KBM-7 (cell line): ENCODE data around the gene ELMO1.

Experiments
- DNase-seq: peaks from one replicate; pipeline ENCODE4 v3.0.0-alpha.2; 2015
- in situ Hi-C: fragments of 300-500 bp; cut with MboI; formaldehyde crosslinking; loops from 2 replicates; pipeline ENCODE4 v1.14.3; 2020; ENCODE audit warnings: low sequenced_read_pairs, low pct_unique_long_range_greater_than_20kb, mixed read lengths

ELMO1 gene

GRCh38 chr7:36945612-36946400 lies 502.9 kb downstream of the ELMO1 start:
- in situ Hi-C loops: no loop called here
- DNase-seq: no peak

- DNase-seq: no peak
- in situ Hi-C loops: no loop called here
Observed at GRCh38 chr7:36944838-36945237, 503.8 kb downstream of the ELMO1 start.

- DNase-seq: no peak
- in situ Hi-C loops: no loop called here
Observed at GRCh38 chr7:36943591-36944435, 504.9 kb downstream of the ELMO1 start.

- in situ Hi-C loops: no loop called here
- DNase-seq: no peak
Observed at GRCh38 chr7:36942955-36943354, 505.7 kb downstream of the ELMO1 start.

- in situ Hi-C loops: no loop called here
- no peak for DNase-seq
Observed at GRCh38 chr7:36942541-36942940, 506.1 kb downstream of the ELMO1 start.

- DNase-seq: no peak
- in situ Hi-C loops: no loop called here
Observed at GRCh38 chr7:36942025-36942424, 506.6 kb downstream of the ELMO1 start.

GRCh38 chr7:36941359-36941758 lies 507.3 kb downstream of the ELMO1 start:
- no peak for DNase-seq

GRCh38 chr7:36939816-36940215 lies 508.8 kb downstream of the ELMO1 start:
- in situ Hi-C loops: no loop called here
- no peak for DNase-seq

More at GRCh38 chr7:36941359-36941758, 507.3 kb downstream of the ELMO1 start:
- in situ Hi-C loops: no loop called here

- DNase-seq: no peak
- in situ Hi-C loops: no loop called here
Observed at GRCh38 chr7:36937754-36938563, 510.7 kb downstream of the ELMO1 start.

- no peak for DNase-seq
- in situ Hi-C loops: no loop called here
Observed at GRCh38 chr7:36931892-36932291, 516.8 kb downstream of the ELMO1 start.

- DNase-seq: no peak
- in situ Hi-C loops: no loop called here
Observed at GRCh38 chr7:36929791-36930190, 518.9 kb downstream of the ELMO1 start.

- DNase-seq: no peak
- in situ Hi-C loops: no loop called here
Observed at GRCh38 chr7:36928718-36929117, 519.9 kb downstream of the ELMO1 start.

GRCh38 chr7:36928311-36928710 lies 520.4 kb downstream of the ELMO1 start:
- no peak for DNase-seq
- in situ Hi-C loops: no loop called here

GRCh38 chr7:36925691-36926090 lies 523.0 kb downstream of the ELMO1 start:
- in situ Hi-C loops: no loop called here
- no peak for DNase-seq

GRCh38 chr7:36925207-36925606 lies 523.5 kb downstream of the ELMO1 start:
- in situ Hi-C loops: no loop called here
- no peak for DNase-seq

GRCh38 chr7:36923943-36924436 lies 524.7 kb downstream of the ELMO1 start:
- in situ Hi-C loops: no loop called here
- no peak for DNase-seq

- in situ Hi-C loops: no loop called here
- DNase-seq: no peak
Observed at GRCh38 chr7:36923185-36923584, 525.5 kb downstream of the ELMO1 start.

GRCh38 chr7:36920433-36920832 lies 528.2 kb downstream of the ELMO1 start:
- DNase-seq: no peak
- in situ Hi-C loops: no loop called here

- no peak for DNase-seq
- in situ Hi-C loops: no loop called here
Observed at GRCh38 chr7:36919738-36920137, 528.9 kb downstream of the ELMO1 start.
